Urinary bladder (tissue), 2 donors: ENCODE data around the gene IGFL4. TPM values are rescaled to one million over a fixed set of nuclear protein-coding genes. Genes with fewer than 3 reads are reported as not detected.

ENCODE experiments used
- polyA plus RNA-seq: library from polyadenylated mRNA; stranded (reverse); fragments of 200-250 nt; gene quantifications from one replicate; pipeline ENCODE4 v1.2.3, GENCODE V29; 2013
- small RNA-seq: library from RNA; depleted of rRNA; stranded (forward); fragments of <200 nt; gene quantifications from one replicate; pipeline ENCODE3, GENCODE V24; 2014
- total RNA-seq: library from RNA; depleted of rRNA; stranded (reverse); fragments of >200 nt; gene quantifications from one replicate; pipeline ENCODE4 v1.2.3, GENCODE V29; 2014
- donor health status: healthy.

The IGFL4 gene
- total and polyA plus RNA-seq, 2 donors: 0.21 TPM; not detected in 1

Small RNA genes within 50 kb of the gene (small RNA-seq; reads per million reads assigned to genes)
- 132 reads per million, percentile 97 among the genes with 10 or more reads in this experiment for gene MIR769

Other genes starting within 250 kb of the IGFL4 start
- gene DMWD, start 248.2 kb downstream of the IGFL4 start, total RNA-seq: 24.7 TPM
- gene DMWD, start 248.2 kb downstream of the IGFL4 start, polyA plus RNA-seq: 43.7 TPM
- gene RSPH6A, start 225.7 kb downstream of the IGFL4 start, total RNA-seq: not detected
- gene RSPH6A, start 225.7 kb downstream of the IGFL4 start, polyA plus RNA-seq: not detected
- gene SYMPK, start 177.9 kb downstream of the IGFL4 start, total RNA-seq: 22.5 TPM
- gene SYMPK, start 177.9 kb downstream of the IGFL4 start, polyA plus RNA-seq: 38.9 TPM
- not detected for gene FOXA3, start 176.7 kb downstream of the IGFL4 start, total RNA-seq
- gene FOXA3, start 176.7 kb downstream of the IGFL4 start, polyA plus RNA-seq: 0.11 TPM
- gene IRF2BP1, start 154.9 kb downstream of the IGFL4 start, total RNA-seq: 18.2 TPM
- gene IRF2BP1, start 154.9 kb downstream of the IGFL4 start, polyA plus RNA-seq: 30.2 TPM
- 1.3 TPM for gene MYPOP, start 138.4 kb downstream of the IGFL4 start, total RNA-seq
- gene MYPOP, start 138.4 kb downstream of the IGFL4 start, polyA plus RNA-seq: 8.2 TPM
- not detected for gene NANOS2, start 126.2 kb downstream of the IGFL4 start, total RNA-seq
- not detected for gene NANOS2, start 126.2 kb downstream of the IGFL4 start, polyA plus RNA-seq
- gene NOVA2, start 67.1 kb downstream of the IGFL4 start, total RNA-seq: 1.2 TPM
- 2.2 TPM for gene NOVA2, start 67.1 kb downstream of the IGFL4 start, polyA plus RNA-seq
- 3.2 TPM for gene CCDC61, start 45.5 kb downstream of the IGFL4 start, total RNA-seq
- 19.6 TPM for gene CCDC61, start 45.5 kb downstream of the IGFL4 start, polyA plus RNA-seq
- gene PGLYRP1, start 17.9 kb downstream of the IGFL4 start, total RNA-seq: not detected
- gene PGLYRP1, start 17.9 kb downstream of the IGFL4 start, polyA plus RNA-seq: 0.18 TPM
- not detected for gene IGFL3, start 83.7 kb upstream of the IGFL4 start, total RNA-seq
- not detected for gene IGFL3, start 83.7 kb upstream of the IGFL4 start, polyA plus RNA-seq
- not detected for gene IGFL2, start 107.2 kb upstream of the IGFL4 start, total RNA-seq
- gene IGFL2, start 107.2 kb upstream of the IGFL4 start, polyA plus RNA-seq: not detected
- not detected for gene IGFL1, start 188.7 kb upstream of the IGFL4 start, total RNA-seq
- 0.11 TPM for gene IGFL1, start 188.7 kb upstream of the IGFL4 start, polyA plus RNA-seq